Ishikawa (cell line): ENCODE measurements around the gene SPIC.

Source experiments
- EP300 ChIP-seq: IDR thresholded peaks from 2 replicates; pipeline ENCODE4 v1.6.1; 2012; ENCODE audit warnings: borderline replicate concordance
- TF ChIP-seq, protein P1 (sequence below): IDR thresholded peaks from 2 replicates; pipeline ENCODE4 v1.6.1; 2012

DNA sequence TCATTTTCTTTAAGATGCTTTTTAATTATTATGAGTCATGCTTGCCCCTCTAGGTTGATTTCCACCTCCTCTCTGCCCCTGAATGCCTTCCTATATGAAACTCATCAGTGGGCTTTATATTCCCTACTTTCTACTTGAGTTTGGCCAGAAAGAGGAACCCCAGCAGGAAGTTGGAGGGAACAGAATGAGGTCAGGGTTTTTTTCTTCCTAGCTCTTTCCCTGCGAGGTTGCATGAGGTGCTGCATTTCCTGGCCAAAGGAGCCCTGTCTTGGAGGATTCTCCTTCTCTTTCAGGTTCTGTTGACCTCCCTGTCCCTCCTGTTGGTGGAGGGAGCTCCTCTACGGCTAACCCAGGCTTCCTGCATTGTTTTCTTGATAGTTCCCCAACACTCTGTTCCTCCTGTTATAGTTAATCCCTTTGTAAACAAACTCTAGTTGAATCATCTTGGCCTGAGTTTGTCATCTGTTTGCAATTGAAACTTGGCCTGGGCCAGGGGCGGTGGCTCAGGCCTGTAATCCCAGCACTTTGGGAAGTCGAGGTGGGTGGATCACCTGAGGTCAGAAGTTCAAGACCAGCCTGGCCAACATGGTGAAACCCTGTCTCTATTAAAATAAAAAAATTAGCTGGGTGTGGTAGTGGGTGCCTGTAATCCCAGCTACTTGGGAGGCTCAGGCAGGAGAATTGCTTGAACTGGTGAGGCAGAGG lies 15.3 kb upstream of the SPIC start:
- TF ChIP-seq EP300, result no peak
- TF ChIP-seq, protein P1, sequence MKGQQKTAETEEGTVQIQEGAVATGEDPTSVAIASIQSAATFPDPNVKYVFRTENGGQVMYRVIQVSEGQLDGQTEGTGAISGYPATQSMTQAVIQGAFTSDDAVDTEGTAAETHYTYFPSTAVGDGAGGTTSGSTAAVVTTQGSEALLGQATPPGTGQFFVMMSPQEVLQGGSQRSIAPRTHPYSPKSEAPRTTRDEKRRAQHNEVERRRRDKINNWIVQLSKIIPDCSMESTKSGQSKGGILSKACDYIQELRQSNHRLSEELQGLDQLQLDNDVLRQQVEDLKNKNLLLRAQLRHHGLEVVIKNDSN, result no peak
